Panc1 (cell line): ENCODE data around the gene KCNK5. TPM values are rescaled to one million over a fixed set of nuclear protein-coding genes. Genes with fewer than 3 reads are reported as not detected.

Experiments used
- ATAC-seq: fragments of 200-7000 bp; cut with Tn5 transposase; 2 replicates; pipeline ENCODE4 v1.9.1; 2020; ENCODE audit warnings: mild to moderate bottlenecking, moderate library complexity
- BruUV-seq: library from RNA; stranded (reverse); fragments of 400-500 nt; replicated peaks from 2 replicates; lab custom pipeline; 2021; lab: Mats Ljungman, UMichigan
- CTCF ChIA-PET: fragments of 300-600 bp; sonication (Branson Sonifier 250); formaldehyde crosslinking; loops from one replicate; lab custom pipeline; 2022; ENCODE audit warnings: antibody characterized with exemption; lab: Charles Lee
- POLR2A ChIA-PET: fragments of 300-600 bp; sonication (Branson Sonifier 250); formaldehyde crosslinking; loops from one replicate; lab custom pipeline; 2022; ENCODE audit warnings: antibody characterized with exemption; lab: Charles Lee
- DNase-seq: peaks from one replicate; pipeline ENCODE4 v3.0.0-alpha.2; 2010; ENCODE audit warnings: low read depth, low spot score
- H3K27ac ChIP-seq: 2 replicates; pipeline ENCODE4 v1.5.1; 2011; ENCODE audit warnings: mild to moderate bottlenecking, low read length, inconsistent platforms
- H3K27me3 ChIP-seq: fragments of 200-500 bp; sonication (Bioruptor generic); 2 replicates; pipeline ENCODE4 v1.6.0; 2014; ENCODE audit warnings: low read length, inconsistent platforms; ENCODE audit not compliant: control insufficient read depth, insufficient read depth
- H3K36me3 ChIP-seq: fragments of 200-500 bp; sonication (Bioruptor generic); 2 replicates; pipeline ENCODE4 v1.5.1; 2014; ENCODE audit warnings: inconsistent platforms, mild to moderate bottlenecking, low read length, moderate library complexity; ENCODE audit not compliant: control insufficient read depth, insufficient read depth
- H3K4me1 ChIP-seq: 2 replicates; pipeline ENCODE4 v1.5.1; 2011; ENCODE audit warnings: inconsistent platforms, mild to moderate bottlenecking, low read length, moderate library complexity; ENCODE audit not compliant: control insufficient read depth, insufficient read depth
- H3K4me3 ChIP-seq, 2 experiments: 2 replicates each; pipeline ENCODE4 v1.5.1; 2011 to 2012; ENCODE audit warnings: low read depth in 2 of 2, low read length in 2 of 2, mild to moderate bottlenecking in 2 of 2, inconsistent platforms in 1 of 2, moderate library complexity in 1 of 2
- H3K9me3 ChIP-seq: fragments of 200-500 bp; sonication (Bioruptor generic); 2 replicates; pipeline ENCODE4 v1.5.1; 2014; ENCODE audit warnings: low read depth, mild to moderate bottlenecking, inconsistent platforms, low read length, moderate library complexity; ENCODE audit not compliant: control insufficient read depth, insufficient read depth
- CTCF ChIP-seq: fragments of 450-650 bp; IDR thresholded peaks from 2 replicates; pipeline ENCODE4 v1.5.1; 2017; ENCODE audit warnings: mild to moderate bottlenecking
- POLR2AphosphoS5 ChIP-seq: IDR thresholded peaks from 2 replicates; pipeline ENCODE4 v1.6.1; 2012; ENCODE audit warnings: mild to moderate bottlenecking, low read depth, low read length, moderate library complexity
- REST ChIP-seq, 2 experiments: IDR thresholded peaks; 2 replicates each; pipeline ENCODE4 v1.6.1; 2011 to 2012; ENCODE audit warnings: low read depth in 2 of 2, control low read depth in 1 of 2, low read length in 1 of 2, mild to moderate bottlenecking in 1 of 2, moderate library complexity in 1 of 2; ENCODE audit not compliant: insufficient read depth in 1 of 2
- SIN3A ChIP-seq: IDR thresholded peaks from 2 replicates; pipeline ENCODE4 v1.6.1; 2012; ENCODE audit warnings: low read depth, mild to moderate bottlenecking, low read length, moderate library complexity, borderline replicate concordance; ENCODE audit not compliant: insufficient read depth
- TCF7L2 ChIP-seq: IDR thresholded peaks from 2 replicates; pipeline ENCODE4 v1.6.1; 2011; ENCODE audit warnings: mild to moderate bottlenecking, low read depth, low read length, inconsistent platforms
- in situ Hi-C: cut with HindIII; loops from 2 replicates; pipeline ENCODE4 v1.10.0; 2016; ENCODE audit warnings: low sequenced_read_pairs, low pct_unique_long_range_greater_than_20kb
- intact Hi-C: fragments of 100-400 bp; cut with micrococcal nuclease; formaldehyde crosslinking; loops from one replicate; pipeline ENCODE4 v1.10.0; 2022; ENCODE audit not compliant: unreplicated experiment
- total RNA-seq: library from RNA; stranded (reverse); gene quantifications from one replicate; pipeline ENCODE4 v1.2.1, GENCODE V29; 2021; ENCODE audit not compliant: unreplicated experiment

Gene KCNK5
- total RNA-seq, 1 experiment from 2014 or later: 0.77 TPM

GRCh38 chr6:39268171-39268570, 38.9 kb upstream of the KCNK5 start:
- H3K4me1 ChIP-seq: no peaks in the 10 kb centered on the region
- TF ChIP-seq TCF7L2: no peak
- TF ChIP-seq SIN3A: no peak
- TF ChIP-seq REST (IDR thresholded peaks at IDR 0.05; ENCODE audit: insufficient read depth in 1 of 2, low read depth in 2 of 2, low read length in 1 of 2): no peak
- TF ChIP-seq CTCF: no peak
- no peak for TF ChIP-seq POLR2AphosphoS5
- BruUV-seq: no TSS peak
- no peaks in the 10 kb centered on the region; the same call in 1 of the 2 replicates for H3K27me3 ChIP-seq
- in situ Hi-C loops: no loop called here
- DNase-seq (no peak), ATAC-seq (no peak)
- H3K36me3 ChIP-seq: no peaks in the 10 kb centered on the region
- H3K27ac ChIP-seq: no peak overlapping the region
- POLR2A ChIA-PET: no interaction called here
- CTCF ChIA-PET: no interaction called here
- intact Hi-C loops: no loop called here
- no peak overlapping the region for H3K4me3 ChIP-seq
- H3K9me3 ChIP-seq: no peaks in the 10 kb centered on the region

GRCh38 chr6:39266782-39267355, 37.6 kb upstream of the KCNK5 start:
- no TSS peak for BruUV-seq
- DNase-seq (no peak), ATAC-seq (no peak)
- H3K4me3 ChIP-seq: no peak overlapping the region
- intact Hi-C loops (no loop called here), in situ Hi-C loops (no loop called here)
- H3K27me3 ChIP-seq: no peaks in the 10 kb centered on the region; the same call in 1 of the 2 replicates
- no peaks in the 10 kb centered on the region for H3K36me3 ChIP-seq
- ChIA-PET CTCF (no interaction called here), POLR2A (no interaction called here)
- no peaks in the 10 kb centered on the region for H3K4me1 ChIP-seq
- no peak for TF ChIP-seq POLR2AphosphoS5
- TF ChIP-seq CTCF: no peak
- TF ChIP-seq TCF7L2: no peak
- TF ChIP-seq SIN3A: no peak
- TF ChIP-seq REST (IDR thresholded peaks at IDR 0.05; ENCODE audit: insufficient read depth in 1 of 2, low read depth in 2 of 2, low read length in 1 of 2): no peak
- H3K9me3 ChIP-seq: no peaks in the 10 kb centered on the region
- H3K27ac ChIP-seq: no peak overlapping the region
